Measurements from ENCODE around the gene PKNOX2. TPM values are rescaled to one million over a fixed set of nuclear protein-coding genes. Genes with fewer than 3 reads are reported as not detected.

Gene PKNOX2
- total RNA-seq, 4 donors from 2014 or later = 0.51 to 4.3 (median 2.3) TPM

- no peak for TF ChIP-seq CTCF (IDR thresholded peaks at IDR 0.05; ENCODE audit: low read depth)
Observed at GRCh38 chr11:125173556-125173955, 9.0 kb downstream of the PKNOX2 start.

- TF ChIP-seq CTCF (IDR thresholded peaks at IDR 0.05; ENCODE audit: low read depth) = no peak
Observed at GRCh38 chr11:125174057-125174456, 9.5 kb downstream of the PKNOX2 start.

GRCh38 chr11:125174686-125175085, 10.1 kb downstream of the PKNOX2 start:
- no peak for TF ChIP-seq CTCF (IDR thresholded peaks at IDR 0.05; ENCODE audit: low read depth)

GRCh38 chr11:125175166-125175565, 10.6 kb downstream of the PKNOX2 start:
- no peak for TF ChIP-seq CTCF (IDR thresholded peaks at IDR 0.05; ENCODE audit: low read depth)

- no peak for TF ChIP-seq CTCF (IDR thresholded peaks at IDR 0.05; ENCODE audit: low read depth)
Observed at GRCh38 chr11:125175896-125176575, 11.5 kb downstream of the PKNOX2 start.

- TF ChIP-seq CTCF (IDR thresholded peaks at IDR 0.05; ENCODE audit: low read depth) = no peak
Observed at GRCh38 chr11:125176866-125177265, 12.3 kb downstream of the PKNOX2 start.

GRCh38 chr11:125177543-125177942, 13.0 kb downstream of the PKNOX2 start:
- TF ChIP-seq CTCF (IDR thresholded peaks at IDR 0.05; ENCODE audit: low read depth) = no peak
